ENCODE measurements around the gene DPH6.

DNA sequence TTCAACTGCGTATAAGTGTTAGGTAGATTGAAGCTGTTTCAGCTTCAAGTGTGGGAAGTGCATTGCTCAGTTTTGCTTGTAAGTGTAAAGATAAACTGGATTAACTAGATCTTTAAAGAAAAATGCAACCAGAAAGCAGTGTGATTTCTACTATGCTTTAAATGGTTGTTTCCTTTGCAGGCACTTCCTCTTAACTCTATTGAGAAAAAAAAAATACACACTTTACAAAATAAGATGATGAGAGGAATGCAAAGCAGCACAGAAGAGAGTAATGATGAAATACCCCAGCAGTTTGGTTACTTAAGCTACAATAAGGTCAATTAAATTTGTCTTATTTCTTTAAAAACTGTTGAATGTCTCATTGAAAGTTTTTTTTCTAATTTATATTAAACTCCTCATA is 40.8 kb downstream of the DPH6 start:
- TF ChIP-seq, protein P1, sequence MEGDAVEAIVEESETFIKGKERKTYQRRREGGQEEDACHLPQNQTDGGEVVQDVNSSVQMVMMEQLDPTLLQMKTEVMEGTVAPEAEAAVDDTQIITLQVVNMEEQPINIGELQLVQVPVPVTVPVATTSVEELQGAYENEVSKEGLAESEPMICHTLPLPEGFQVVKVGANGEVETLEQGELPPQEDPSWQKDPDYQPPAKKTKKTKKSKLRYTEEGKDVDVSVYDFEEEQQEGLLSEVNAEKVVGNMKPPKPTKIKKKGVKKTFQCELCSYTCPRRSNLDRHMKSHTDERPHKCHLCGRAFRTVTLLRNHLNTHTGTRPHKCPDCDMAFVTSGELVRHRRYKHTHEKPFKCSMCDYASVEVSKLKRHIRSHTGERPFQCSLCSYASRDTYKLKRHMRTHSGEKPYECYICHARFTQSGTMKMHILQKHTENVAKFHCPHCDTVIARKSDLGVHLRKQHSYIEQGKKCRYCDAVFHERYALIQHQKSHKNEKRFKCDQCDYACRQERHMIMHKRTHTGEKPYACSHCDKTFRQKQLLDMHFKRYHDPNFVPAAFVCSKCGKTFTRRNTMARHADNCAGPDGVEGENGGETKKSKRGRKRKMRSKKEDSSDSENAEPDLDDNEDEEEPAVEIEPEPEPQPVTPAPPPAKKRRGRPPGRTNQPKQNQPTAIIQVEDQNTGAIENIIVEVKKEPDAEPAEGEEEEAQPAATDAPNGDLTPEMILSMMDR (IDR thresholded peaks at IDR 0.05) = no peak
- TF ChIP-seq POLR2A (IDR thresholded peaks at IDR 0.05) = no peak

All from thyroid gland (tissue), 4 donors.